Activated T-helper 1 cell treated with Interleukin-2 at 50 U/mL for 16 hours (primary cell): ENCODE results near the gene HECA.

Source experiments
- DNase-seq: peaks from one replicate; pipeline ENCODE4 v3.0.0-alpha.2; 2020; ENCODE audit warnings: low read depth

The HECA gene

GRCh38 chr6:139161169-139161568, 26.3 kb downstream of the HECA start:
- peak; percentile 63 for DNase-seq

GRCh38 chr6:139161817-139162284, 27.0 kb downstream of the HECA start:
- DNase-seq = peak; percentile 51

- no peak for DNase-seq
These were observed 29.1 kb downstream of the HECA start for GRCh38 chr6:139164001-139164400.

- DNase-seq = no peak
These were observed 30.4 kb downstream of the HECA start for GRCh38 chr6:139165324-139165723.

- DNase-seq = no peak
These were observed 31.5 kb downstream of the HECA start for GRCh38 chr6:139166238-139166955.

GRCh38 chr6:139166956-139167313, 32.1 kb downstream of the HECA start:
- no peak for DNase-seq

- no peak for DNase-seq
These were observed 37.3 kb downstream of the HECA start for GRCh38 chr6:139172151-139172550.

- no peak for DNase-seq
These were observed 37.7 kb downstream of the HECA start for GRCh38 chr6:139172567-139172966.

GRCh38 chr6:139173172-139173571, 38.3 kb downstream of the HECA start:
- no peak for DNase-seq

- no peak for DNase-seq
These were observed 38.9 kb downstream of the HECA start for GRCh38 chr6:139173822-139174221.

- no peak for DNase-seq
These were observed 40.1 kb downstream of the HECA start for GRCh38 chr6:139174961-139175360.

- no peak for DNase-seq
These were observed 40.6 kb downstream of the HECA start for GRCh38 chr6:139175389-139175948.

- DNase-seq = no peak
These were observed 46.4 kb downstream of the HECA start for GRCh38 chr6:139181236-139181635.

GRCh38 chr6:139184047-139184446, 49.2 kb downstream of the HECA start:
- DNase-seq = no peak

GRCh38 chr6:139184459-139184858, 49.6 kb downstream of the HECA start:
- DNase-seq = no peak

GRCh38 chr6:139186242-139186641, 51.4 kb downstream of the HECA start:
- DNase-seq = no peak

GRCh38 chr6:139186692-139187091, 51.8 kb downstream of the HECA start:
- DNase-seq = no peak

- no peak for DNase-seq
These were observed 52.6 kb downstream of the HECA start for GRCh38 chr6:139187489-139187888.

GRCh38 chr6:139189665-139190064, 54.8 kb downstream of the HECA start:
- DNase-seq = no peak

GRCh38 chr6:139194740-139195139, 59.9 kb downstream of the HECA start:
- no peak for DNase-seq

GRCh38 chr6:139198529-139199288, 63.8 kb downstream of the HECA start:
- no peak for DNase-seq

- DNase-seq = no peak
These were observed 66.5 kb downstream of the HECA start for GRCh38 chr6:139201378-139201777.

GRCh38 chr6:139204978-139205377, 70.1 kb downstream of the HECA start:
- no peak for DNase-seq
